HEK293 (cell line): ENCODE results near the gene MMP23B.
"Not testable (repeated sequence)": the region's sequence is repeated elsewhere in the genome, so short reads cannot be mapped to it uniquely, and the experiment has no call there.

ENCODE experiments used
- BCL6B ChIP-seq: fragments of 450-650 bp; formaldehyde crosslinking; IDR thresholded peaks from 2 replicates; pipeline ENCODE4 v1.5.1; 2017; ENCODE audit warnings: missing biosample characterization, missing genetic modification characterization
- TCF7L2 ChIP-seq: IDR thresholded peaks from 2 replicates; pipeline ENCODE4 v1.6.1; 2011; ENCODE audit warnings: low read depth, mild to moderate bottlenecking, inconsistent platforms, low read length, moderate library complexity, borderline replicate concordance
- ZNF211 ChIP-seq: fragments of 450-650 bp; formaldehyde crosslinking; IDR thresholded peaks from 2 replicates; pipeline ENCODE4 v1.5.1; 2016; ENCODE audit warnings: low read depth, missing biosample characterization, missing genetic modification characterization
- TF ChIP-seq, protein P1 (sequence below): fragments of 450-650 bp; formaldehyde crosslinking; IDR thresholded peaks from 2 replicates; pipeline ENCODE4 v1.5.1; 2016; ENCODE audit warnings: missing biosample characterization, missing genetic modification characterization
- TF ChIP-seq, protein P2 (sequence below): fragments of 450-650 bp; formaldehyde crosslinking; IDR thresholded peaks from 2 replicates; pipeline ENCODE4 v1.5.1; 2016; ENCODE audit warnings: missing biosample characterization, missing genetic modification characterization
- TF ChIP-seq, protein P3 (sequence below): fragments of 450-650 bp; formaldehyde crosslinking; IDR thresholded peaks from 2 replicates; pipeline ENCODE4 v1.5.0; 2017; ENCODE audit warnings: missing biosample characterization, missing genetic modification characterization, borderline replicate concordance
- TF ChIP-seq, protein P4 (sequence below): fragments of 450-650 bp; formaldehyde crosslinking; IDR thresholded peaks from 2 replicates; pipeline ENCODE4 v1.5.1; 2017; ENCODE audit warnings: missing biosample characterization, missing genetic modification characterization

GRCh38 chr1:1638528-1638927 lies 6.6 kb downstream of the MMP23B start:
- TF ChIP-seq, protein P1, sequence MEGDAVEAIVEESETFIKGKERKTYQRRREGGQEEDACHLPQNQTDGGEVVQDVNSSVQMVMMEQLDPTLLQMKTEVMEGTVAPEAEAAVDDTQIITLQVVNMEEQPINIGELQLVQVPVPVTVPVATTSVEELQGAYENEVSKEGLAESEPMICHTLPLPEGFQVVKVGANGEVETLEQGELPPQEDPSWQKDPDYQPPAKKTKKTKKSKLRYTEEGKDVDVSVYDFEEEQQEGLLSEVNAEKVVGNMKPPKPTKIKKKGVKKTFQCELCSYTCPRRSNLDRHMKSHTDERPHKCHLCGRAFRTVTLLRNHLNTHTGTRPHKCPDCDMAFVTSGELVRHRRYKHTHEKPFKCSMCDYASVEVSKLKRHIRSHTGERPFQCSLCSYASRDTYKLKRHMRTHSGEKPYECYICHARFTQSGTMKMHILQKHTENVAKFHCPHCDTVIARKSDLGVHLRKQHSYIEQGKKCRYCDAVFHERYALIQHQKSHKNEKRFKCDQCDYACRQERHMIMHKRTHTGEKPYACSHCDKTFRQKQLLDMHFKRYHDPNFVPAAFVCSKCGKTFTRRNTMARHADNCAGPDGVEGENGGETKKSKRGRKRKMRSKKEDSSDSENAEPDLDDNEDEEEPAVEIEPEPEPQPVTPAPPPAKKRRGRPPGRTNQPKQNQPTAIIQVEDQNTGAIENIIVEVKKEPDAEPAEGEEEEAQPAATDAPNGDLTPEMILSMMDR (tag by site-specific recombination), result not testable (repeated sequence)
- TF ChIP-seq, protein P2, sequence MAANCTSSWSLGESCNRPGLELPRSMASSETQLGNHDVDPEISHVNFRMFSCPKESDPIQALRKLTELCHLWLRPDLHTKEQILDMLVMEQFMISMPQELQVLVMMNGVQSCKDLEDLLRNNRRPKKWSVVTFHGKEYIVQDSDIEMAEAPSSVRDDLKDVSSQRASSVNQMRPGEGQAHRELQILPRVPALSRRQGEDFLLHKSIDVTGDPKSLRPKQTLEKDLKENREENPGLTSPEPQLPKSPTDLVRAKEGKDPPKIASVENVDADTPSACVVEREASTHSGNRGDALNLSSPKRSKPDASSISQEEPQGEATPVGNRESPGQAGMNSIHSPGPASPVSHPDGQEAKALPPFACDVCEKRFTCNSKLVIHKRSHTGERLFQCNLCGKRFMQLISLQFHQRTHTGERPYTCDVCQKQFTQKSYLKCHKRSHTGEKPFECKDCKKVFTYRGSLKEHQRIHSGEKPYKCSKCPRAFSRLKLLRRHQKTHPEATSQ (tag by site-specific recombination), result not testable (repeated sequence)
- TF ChIP-seq, protein P3, sequence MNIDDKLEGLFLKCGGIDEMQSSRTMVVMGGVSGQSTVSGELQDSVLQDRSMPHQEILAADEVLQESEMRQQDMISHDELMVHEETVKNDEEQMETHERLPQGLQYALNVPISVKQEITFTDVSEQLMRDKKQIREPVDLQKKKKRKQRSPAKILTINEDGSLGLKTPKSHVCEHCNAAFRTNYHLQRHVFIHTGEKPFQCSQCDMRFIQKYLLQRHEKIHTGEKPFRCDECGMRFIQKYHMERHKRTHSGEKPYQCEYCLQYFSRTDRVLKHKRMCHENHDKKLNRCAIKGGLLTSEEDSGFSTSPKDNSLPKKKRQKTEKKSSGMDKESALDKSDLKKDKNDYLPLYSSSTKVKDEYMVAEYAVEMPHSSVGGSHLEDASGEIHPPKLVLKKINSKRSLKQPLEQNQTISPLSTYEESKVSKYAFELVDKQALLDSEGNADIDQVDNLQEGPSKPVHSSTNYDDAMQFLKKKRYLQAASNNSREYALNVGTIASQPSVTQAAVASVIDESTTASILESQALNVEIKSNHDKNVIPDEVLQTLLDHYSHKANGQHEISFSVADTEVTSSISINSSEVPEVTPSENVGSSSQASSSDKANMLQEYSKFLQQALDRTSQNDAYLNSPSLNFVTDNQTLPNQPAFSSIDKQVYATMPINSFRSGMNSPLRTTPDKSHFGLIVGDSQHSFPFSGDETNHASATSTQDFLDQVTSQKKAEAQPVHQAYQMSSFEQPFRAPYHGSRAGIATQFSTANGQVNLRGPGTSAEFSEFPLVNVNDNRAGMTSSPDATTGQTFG, result not testable (repeated sequence)
- not testable (repeated sequence) for TF ChIP-seq BCL6B (tag by site-specific recombination); ZNF211; TCF7L2
- TF ChIP-seq, protein P4, sequence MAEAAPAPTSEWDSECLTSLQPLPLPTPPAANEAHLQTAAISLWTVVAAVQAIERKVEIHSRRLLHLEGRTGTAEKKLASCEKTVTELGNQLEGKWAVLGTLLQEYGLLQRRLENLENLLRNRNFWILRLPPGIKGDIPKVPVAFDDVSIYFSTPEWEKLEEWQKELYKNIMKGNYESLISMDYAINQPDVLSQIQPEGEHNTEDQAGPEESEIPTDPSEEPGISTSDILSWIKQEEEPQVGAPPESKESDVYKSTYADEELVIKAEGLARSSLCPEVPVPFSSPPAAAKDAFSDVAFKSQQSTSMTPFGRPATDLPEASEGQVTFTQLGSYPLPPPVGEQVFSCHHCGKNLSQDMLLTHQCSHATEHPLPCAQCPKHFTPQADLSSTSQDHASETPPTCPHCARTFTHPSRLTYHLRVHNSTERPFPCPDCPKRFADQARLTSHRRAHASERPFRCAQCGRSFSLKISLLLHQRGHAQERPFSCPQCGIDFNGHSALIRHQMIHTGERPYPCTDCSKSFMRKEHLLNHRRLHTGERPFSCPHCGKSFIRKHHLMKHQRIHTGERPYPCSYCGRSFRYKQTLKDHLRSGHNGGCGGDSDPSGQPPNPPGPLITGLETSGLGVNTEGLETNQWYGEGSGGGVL (tag by site-specific recombination), result not testable (repeated sequence)
